ENCODE data around the gene EPB41L5.
"Not testable (repeated sequence)": the region's sequence is repeated elsewhere in the genome, so short reads cannot be mapped to it uniquely, and the experiment has no call there.

EPB41L5 gene

DNA sequence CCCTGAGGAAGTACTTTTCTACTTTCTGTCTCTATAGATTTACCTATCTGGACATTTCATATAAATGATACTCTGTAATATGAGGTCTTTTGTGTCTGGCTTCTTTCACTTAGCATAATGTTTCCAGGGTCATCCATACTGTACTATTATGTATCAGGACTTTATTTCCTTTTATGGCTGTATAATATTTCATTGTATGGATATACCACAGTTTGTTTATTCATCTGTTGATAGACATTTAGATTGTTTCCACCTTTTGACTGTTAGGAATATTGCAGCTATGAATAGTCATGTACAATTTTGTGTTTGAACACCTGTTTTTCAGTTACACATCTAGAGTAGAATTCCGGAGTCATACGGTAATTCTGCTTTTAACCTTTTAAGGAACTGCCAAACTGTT lies 136.5 kb downstream of the EPB41L5 start:
- Histone ChIP-seq H3K36me3 (ENCODE audit: insufficient read depth, low read length) (no peaks in the 10 kb centered on the region; the same call in 1 of the 2 replicates), H3K27ac (no peak overlapping the region), H3K4me3 (no peak overlapping the region), H3K9ac (ENCODE audit: insufficient read length) (no peak overlapping the region), H3K9me3 (ENCODE audit: low read depth, low read length) (no peaks in the 10 kb centered on the region)
- TF ChIP-seq FOXP2 (optimal IDR thresholded peaks at IDR 0.05; ENCODE audit: control extremely low read depth, extremely low read length, insufficient read depth) (no peak), POLR2AphosphoS5 (IDR thresholded peaks at IDR 0.05; ENCODE audit: borderline replicate concordance, low read depth, low read length) (no peak), EZH2 (IDR thresholded peaks at IDR 0.05) (no peak)
- DNase-seq (ENCODE audit: low read depth, low spot score): no peak

DNA sequence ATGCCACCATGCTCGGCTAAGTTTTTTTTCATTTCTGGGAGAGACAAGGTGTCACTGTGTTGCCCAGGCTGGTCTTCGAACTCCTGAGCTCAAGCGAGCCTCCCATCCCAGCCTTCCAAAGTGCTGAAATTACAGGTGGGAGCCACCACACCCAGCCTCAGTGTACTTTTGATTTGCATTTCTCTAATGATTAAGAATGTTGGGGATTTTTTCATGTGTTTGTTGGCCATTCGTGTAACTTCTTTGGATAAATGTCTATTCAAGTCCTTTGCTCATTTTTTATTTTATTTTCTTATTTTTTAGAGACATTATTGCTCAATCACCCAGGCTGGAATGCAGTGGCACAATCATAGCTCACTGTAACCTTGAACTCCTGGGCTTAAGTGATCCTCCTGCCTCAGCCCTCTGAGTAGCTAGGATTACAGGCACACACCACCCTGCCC lies 137.2 kb downstream of the EPB41L5 start:
- Histone ChIP-seq H3K27ac (no peak overlapping the region), H3K36me3 (ENCODE audit: insufficient read depth, low read length) (no peaks in the 10 kb centered on the region; the same call in 1 of the 2 replicates), H3K4me3 (no peak overlapping the region), H3K9ac (ENCODE audit: insufficient read length) (no peak overlapping the region), H3K9me3 (ENCODE audit: low read depth, low read length) (no peaks in the 10 kb centered on the region)
- TF ChIP-seq EZH2 (IDR thresholded peaks at IDR 0.05) (no peak), FOXP2 (optimal IDR thresholded peaks at IDR 0.05; ENCODE audit: control extremely low read depth, extremely low read length, insufficient read depth) (no peak), POLR2AphosphoS5 (IDR thresholded peaks at IDR 0.05; ENCODE audit: borderline replicate concordance, low read depth, low read length) (no peak)
- no peak for DNase-seq (ENCODE audit: low read depth, low spot score)

GRCh38 chr2:120155308-120155707 lies 142.4 kb downstream of the EPB41L5 start:
- H3K9ac ChIP-seq (ENCODE audit: insufficient read length): no peak overlapping the region
- H3K36me3 ChIP-seq (ENCODE audit: insufficient read depth, low read length): peaks cover 3% of the 10 kb centered on the region; the same call in 1 of the 2 replicates
- H3K27ac ChIP-seq: no peak overlapping the region
- H3K4me3 ChIP-seq: no peak overlapping the region
- H3K9me3 ChIP-seq (ENCODE audit: low read depth, low read length): no peaks in the 10 kb centered on the region
- TF ChIP-seq POLR2AphosphoS5 (IDR thresholded peaks at IDR 0.05; ENCODE audit: borderline replicate concordance, low read depth, low read length) (no peak), EZH2 (IDR thresholded peaks at IDR 0.05) (no peak), FOXP2 (optimal IDR thresholded peaks at IDR 0.05; ENCODE audit: control extremely low read depth, extremely low read length, insufficient read depth) (no peak)
- DNase-seq (ENCODE audit: low read depth, low spot score): no peak

DNA sequence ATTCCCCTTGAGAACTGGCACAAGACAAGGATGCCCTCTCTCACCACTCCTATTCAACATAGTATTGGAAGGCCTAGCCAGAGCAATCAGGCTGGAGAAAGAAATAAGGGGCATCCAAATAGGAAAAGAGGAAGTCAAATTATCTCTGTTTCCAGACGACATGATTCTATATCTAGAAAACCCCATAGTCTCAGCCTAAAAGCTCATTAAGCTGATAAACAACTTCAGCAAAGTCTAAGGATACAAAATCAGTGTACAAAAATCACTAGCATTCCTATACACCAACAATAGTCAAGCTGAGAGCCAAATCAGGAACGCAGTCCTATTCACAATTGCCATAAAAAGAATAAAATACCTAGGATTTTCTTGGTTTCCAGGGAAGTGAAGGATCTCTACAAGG lies 145.8 kb downstream of the EPB41L5 start:
- H3K36me3 ChIP-seq (ENCODE audit: insufficient read depth, low read length); H3K27ac ChIP-seq; H3K9me3 ChIP-seq (ENCODE audit: low read depth, low read length); H3K4me3 ChIP-seq; DNase-seq (ENCODE audit: low read depth, low spot score); H3K9ac ChIP-seq (ENCODE audit: insufficient read length): not testable (repeated sequence)

DNA sequence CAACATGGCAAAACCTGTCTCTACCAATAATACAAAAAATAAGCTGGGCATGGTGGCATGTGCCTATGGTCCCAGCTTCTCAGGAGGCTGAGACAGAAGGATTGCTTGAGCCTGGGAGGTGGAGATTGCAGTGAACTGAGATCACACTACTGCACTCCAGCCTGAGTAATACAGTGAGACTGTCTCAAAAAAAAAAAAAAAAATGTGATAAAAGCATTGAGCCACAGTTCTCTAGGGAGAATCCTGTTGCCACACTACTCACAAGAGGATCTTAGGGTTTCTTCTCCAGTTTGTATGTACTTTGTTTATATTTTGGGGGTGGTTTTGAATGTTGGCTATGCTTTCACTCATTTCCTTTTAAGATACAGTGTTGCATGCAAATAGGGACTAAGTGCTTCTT lies 148.3 kb downstream of the EPB41L5 start:
- H3K4me3 ChIP-seq: no peak overlapping the region
- H3K27ac ChIP-seq: no peak overlapping the region
- no peak for TF ChIP-seq FOXP2 (optimal IDR thresholded peaks at IDR 0.05; ENCODE audit: control extremely low read depth, extremely low read length, insufficient read depth)
- no peak for TF ChIP-seq POLR2AphosphoS5 (IDR thresholded peaks at IDR 0.05; ENCODE audit: borderline replicate concordance, low read depth, low read length)
- H3K9ac ChIP-seq (ENCODE audit: insufficient read length): no peak overlapping the region
- H3K36me3 ChIP-seq (ENCODE audit: insufficient read depth, low read length): no peaks in the 10 kb centered on the region; the same call in 1 of the 2 replicates
- H3K9me3 ChIP-seq (ENCODE audit: low read depth, low read length): no peaks in the 10 kb centered on the region
- no peak for DNase-seq (ENCODE audit: low read depth, low spot score)

DNA sequence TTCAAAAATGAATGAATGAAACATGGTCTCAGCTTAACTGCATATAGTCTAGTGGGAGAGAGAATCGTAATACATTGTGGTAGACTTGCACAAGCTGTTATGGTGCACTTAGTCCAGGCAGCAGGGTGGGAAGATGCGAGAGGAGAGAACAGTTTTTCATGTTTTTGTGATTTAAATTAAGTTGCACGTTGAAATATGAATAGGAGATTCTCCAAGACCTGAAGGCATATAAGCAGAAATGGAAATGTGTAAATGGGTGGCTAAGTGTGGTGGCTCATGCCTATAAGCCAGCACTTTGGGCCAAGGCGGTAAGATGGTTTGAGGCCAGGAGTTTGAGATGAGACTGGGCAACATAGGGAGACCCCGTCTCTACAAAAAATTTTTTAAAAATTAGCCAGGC lies 149.8 kb downstream of the EPB41L5 start:
- Histone ChIP-seq H3K36me3 (ENCODE audit: insufficient read depth, low read length) (no peaks in the 10 kb centered on the region), H3K9ac (ENCODE audit: insufficient read length) (no peak overlapping the region), H3K9me3 (ENCODE audit: low read depth, low read length) (no peaks in the 10 kb centered on the region), H3K27ac (no peak overlapping the region), H3K4me3 (no peak overlapping the region)
- TF ChIP-seq EZH2 (IDR thresholded peaks at IDR 0.05) (no peak), POLR2AphosphoS5 (IDR thresholded peaks at IDR 0.05; ENCODE audit: borderline replicate concordance, low read depth, low read length) (no peak), FOXP2 (optimal IDR thresholded peaks at IDR 0.05; ENCODE audit: control extremely low read depth, extremely low read length, insufficient read depth) (no peak)
- no peak for DNase-seq (ENCODE audit: low read depth, low spot score)

- no peak for DNase-seq (ENCODE audit: low read depth, low spot score)
- Histone ChIP-seq H3K9ac (ENCODE audit: insufficient read length) (no peak overlapping the region), H3K27ac (no peak overlapping the region), H3K9me3 (ENCODE audit: low read depth, low read length) (no peaks in the 10 kb centered on the region), H3K4me3 (no peak overlapping the region), H3K36me3 (ENCODE audit: insufficient read depth, low read length) (no peaks in the 10 kb centered on the region)
- no peak for TF ChIP-seq EZH2 (IDR thresholded peaks at IDR 0.05)
- TF ChIP-seq FOXP2 (optimal IDR thresholded peaks at IDR 0.05; ENCODE audit: control extremely low read depth, extremely low read length, insufficient read depth): no peak
- no peak for TF ChIP-seq POLR2AphosphoS5 (IDR thresholded peaks at IDR 0.05; ENCODE audit: borderline replicate concordance, low read depth, low read length)
These were observed 154.4 kb downstream of the EPB41L5 start for GRCh38 chr2:120167272-120167671.

- H3K4me3 ChIP-seq: no peak overlapping the region
- no peak overlapping the region for H3K27ac ChIP-seq
- H3K9ac ChIP-seq (ENCODE audit: insufficient read length): no peak overlapping the region
- no peaks in the 10 kb centered on the region for H3K36me3 ChIP-seq (ENCODE audit: insufficient read depth, low read length)
- H3K9me3 ChIP-seq (ENCODE audit: low read depth, low read length): no peaks in the 10 kb centered on the region
- no peak for DNase-seq (ENCODE audit: low read depth, low spot score)
- TF ChIP-seq FOXP2 (optimal IDR thresholded peaks at IDR 0.05; ENCODE audit: control extremely low read depth, extremely low read length, insufficient read depth) (no peak), POLR2AphosphoS5 (IDR thresholded peaks at IDR 0.05; ENCODE audit: borderline replicate concordance, low read depth, low read length) (no peak), EZH2 (IDR thresholded peaks at IDR 0.05) (no peak)
These were observed 156.1 kb downstream of the EPB41L5 start for GRCh38 chr2:120169020-120169419.

DNA sequence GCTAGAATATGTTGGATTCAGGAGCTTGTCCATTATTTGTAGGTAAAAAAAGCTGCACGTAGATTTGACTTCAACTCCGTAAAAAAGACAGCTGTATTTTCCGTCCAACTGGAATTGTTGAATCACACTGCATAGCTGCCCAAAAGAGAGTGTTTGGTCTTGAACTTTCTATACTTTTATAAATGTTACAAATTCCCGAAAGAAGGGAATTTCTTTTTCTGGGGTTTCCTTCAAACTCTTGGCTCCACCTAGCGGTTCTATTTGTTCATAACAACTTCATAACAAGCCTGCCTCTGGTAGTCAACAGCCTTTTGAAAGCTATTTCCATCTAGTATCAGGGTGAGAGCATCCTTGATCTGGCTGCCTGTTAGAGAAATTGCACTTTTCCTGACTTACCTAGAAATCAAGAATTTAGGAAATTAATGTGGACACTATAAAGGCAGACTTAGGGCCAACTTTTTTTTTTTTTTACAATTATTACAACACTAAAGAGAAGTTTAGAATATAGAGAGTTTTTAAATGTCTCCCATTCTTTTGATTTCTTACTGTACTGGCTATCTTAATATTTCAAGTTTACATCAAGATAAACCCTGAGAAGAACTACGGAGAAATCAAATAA lies 162.2 kb downstream of the EPB41L5 start:
- Histone ChIP-seq H3K27ac (no peak overlapping the region), H3K9ac (ENCODE audit: insufficient read length) (no peak overlapping the region), H3K9me3 (ENCODE audit: low read depth, low read length) (no peaks in the 10 kb centered on the region), H3K36me3 (ENCODE audit: insufficient read depth, low read length) (no peaks in the 10 kb centered on the region), H3K4me3 (no peak overlapping the region)
- TF ChIP-seq EZH2 (IDR thresholded peaks at IDR 0.05) (no peak), FOXP2 (optimal IDR thresholded peaks at IDR 0.05; ENCODE audit: control extremely low read depth, extremely low read length, insufficient read depth) (no peak), POLR2AphosphoS5 (IDR thresholded peaks at IDR 0.05; ENCODE audit: borderline replicate concordance, low read depth, low read length) (no peak)
- peak; percentile 39 for DNase-seq (ENCODE audit: low read depth, low spot score)

Data from SK-N-MC (cell line).